ENCODE data around the gene LMOD2. TPM values are rescaled to one million over a fixed set of nuclear protein-coding genes. Genes with fewer than 3 reads are reported as not detected.

LMOD2 gene
- total RNA-seq, 1 donor from 2014 or later = 1,161 TPM

GRCh38 chr7:123663200-123663599 is 7.5 kb downstream of the LMOD2 start:
- DNase-seq (ENCODE audit: low spot score) = no peak

DNA sequence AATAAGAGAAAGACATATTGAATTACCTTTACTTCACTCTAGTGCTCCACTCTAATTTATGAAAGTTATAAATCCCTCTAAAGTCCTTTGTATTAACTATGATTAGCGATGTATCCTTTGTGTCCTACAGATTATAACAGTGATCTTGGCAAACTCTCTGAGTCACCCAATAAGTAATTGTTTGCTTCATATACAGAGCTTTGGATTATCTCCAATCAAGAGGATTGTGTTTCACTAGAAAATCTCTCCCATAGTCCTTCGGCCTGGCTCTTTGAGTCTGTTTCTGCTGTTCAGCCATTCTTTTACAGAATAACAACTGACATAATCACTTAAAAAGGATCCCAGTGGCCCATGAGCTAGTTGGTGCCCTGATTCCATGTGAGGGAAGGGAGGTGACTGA is 9.5 kb downstream of the LMOD2 start:
- intact Hi-C loops (cut with DNase I) = no loop called here

More at GRCh38 chr7:123663200-123663599, 7.5 kb downstream of the LMOD2 start:
- intact Hi-C loops (cut with DNase I) = no loop called here

GRCh38 chr7:123665896-123666295 is 10.2 kb downstream of the LMOD2 start:
- DNase-seq (ENCODE audit: low spot score) = no peak
- intact Hi-C loops (cut with DNase I) = no loop called here

More for the DNA sequence above, 9.5 kb downstream of the LMOD2 start:
- no peak for DNase-seq (ENCODE audit: low spot score)

- intact Hi-C loops (cut with DNase I) = no loop called here
- DNase-seq (ENCODE audit: low spot score) = no peak
These were observed 10.8 kb downstream of the LMOD2 start for GRCh38 chr7:123666492-123666891.

DNA sequence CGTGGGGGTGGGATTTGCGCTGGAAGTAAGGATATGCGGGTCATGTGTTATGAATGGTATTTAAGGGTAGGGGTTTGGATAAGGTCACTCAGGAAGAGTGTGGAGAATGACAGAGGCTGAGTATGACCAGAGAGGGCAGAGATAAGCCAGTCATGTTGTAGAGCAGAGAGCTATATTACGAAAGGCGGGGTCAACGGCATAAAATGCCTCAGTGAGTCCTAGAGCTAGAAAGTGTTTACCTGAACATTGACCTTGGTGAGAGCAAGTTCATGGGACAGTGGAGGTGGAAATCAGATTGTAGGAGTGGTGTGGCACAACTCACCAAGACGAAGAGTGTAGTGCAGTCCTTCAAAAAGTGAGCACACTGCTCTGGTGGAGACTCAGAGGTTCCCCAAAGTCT is 13.8 kb downstream of the LMOD2 start:
- intact Hi-C loops (cut with DNase I) = no loop called here

DNA sequence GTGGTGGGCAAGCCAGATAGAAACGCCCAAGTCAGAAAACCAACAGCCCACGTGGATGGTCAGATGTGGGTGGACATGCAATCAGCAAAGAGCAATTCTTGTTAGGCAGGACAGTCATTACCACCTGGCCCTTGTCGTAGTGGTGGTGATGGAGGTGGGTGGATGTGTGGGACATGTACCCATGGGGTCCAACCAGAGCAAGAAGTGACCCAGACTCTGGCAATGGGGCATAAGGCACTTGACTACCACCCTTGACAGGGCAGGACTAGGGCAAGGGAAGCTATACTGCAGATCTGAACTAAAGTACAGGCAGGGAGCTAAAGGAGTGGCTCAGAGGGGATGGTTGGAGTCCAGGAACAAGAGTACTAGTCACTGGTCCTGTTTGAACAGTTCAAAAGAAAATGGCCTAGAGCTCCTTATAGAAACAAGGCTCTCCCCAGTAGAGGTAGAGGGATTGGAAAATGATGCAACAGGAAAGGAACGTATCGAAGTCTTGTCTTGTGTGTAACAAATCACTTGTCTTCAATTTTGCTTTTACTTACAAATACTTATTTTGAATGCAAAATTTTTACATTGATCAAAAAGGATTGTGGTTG is 17.6 kb downstream of the LMOD2 start:
- intact Hi-C loops (cut with DNase I) = no loop called here

More for the DNA sequence above, 13.8 kb downstream of the LMOD2 start:
- DNase-seq (ENCODE audit: low spot score) = no peak

GRCh38 chr7:123673752-123674398 is 18.2 kb downstream of the LMOD2 start:
- intact Hi-C loops (cut with DNase I) = no loop called here
- no peak for DNase-seq (ENCODE audit: low spot score)

More for the DNA sequence above, 17.6 kb downstream of the LMOD2 start:
- DNase-seq (ENCODE audit: low spot score) = no peak

- DNase-seq (ENCODE audit: low spot score) = no peak
- intact Hi-C loops (cut with DNase I) = no loop called here
These were observed 18.9 kb downstream of the LMOD2 start for GRCh38 chr7:123674399-123675180.

DNA sequence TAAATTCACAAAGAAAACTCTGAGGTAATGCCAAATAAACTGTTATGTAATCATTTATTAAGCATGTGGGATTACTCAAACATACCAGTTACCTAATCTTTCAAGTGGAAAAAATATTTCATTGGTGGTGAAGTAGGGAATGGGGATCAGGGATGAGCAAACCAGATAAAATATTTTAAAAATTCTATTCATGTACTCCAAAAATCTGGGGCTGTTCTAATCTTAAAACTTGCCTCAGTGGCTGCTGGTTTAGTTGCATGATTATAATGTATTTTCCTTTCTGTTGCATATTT is 19.5 kb downstream of the LMOD2 start:
- intact Hi-C loops (cut with DNase I) = no loop called here
- DNase-seq (ENCODE audit: low spot score) = no peak

GRCh38 chr7:123677061-123677715 is 21.5 kb downstream of the LMOD2 start:
- intact Hi-C loops (cut with DNase I) = no loop called here
- DNase-seq (ENCODE audit: low spot score) = no peak

DNA sequence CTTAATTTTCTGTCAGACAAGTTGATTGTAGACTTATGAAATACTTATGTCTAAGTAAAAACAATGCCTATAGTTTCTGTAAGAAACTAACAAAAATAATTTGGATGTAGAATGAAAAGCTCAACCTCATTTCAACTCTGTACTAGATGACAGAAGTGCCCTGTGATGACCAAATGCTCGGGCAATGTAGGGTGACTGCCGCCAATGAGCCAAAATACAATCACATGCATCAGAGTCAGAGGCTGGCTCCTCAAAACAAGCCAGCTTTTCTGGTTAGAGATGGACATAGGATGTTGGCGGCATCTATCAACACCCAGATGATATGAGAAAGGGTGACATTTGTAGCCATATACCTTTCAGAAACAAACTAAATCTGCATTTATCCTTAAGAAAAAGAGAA is 23.9 kb downstream of the LMOD2 start:
- intact Hi-C loops (cut with DNase I) = loop anchor here (5.0 to 10.0 kb wide), 3 partner anchors 42 to 97 kb away; partner anchors contain the start of gene WASL
- no peak for DNase-seq (ENCODE audit: low spot score)

DNA sequence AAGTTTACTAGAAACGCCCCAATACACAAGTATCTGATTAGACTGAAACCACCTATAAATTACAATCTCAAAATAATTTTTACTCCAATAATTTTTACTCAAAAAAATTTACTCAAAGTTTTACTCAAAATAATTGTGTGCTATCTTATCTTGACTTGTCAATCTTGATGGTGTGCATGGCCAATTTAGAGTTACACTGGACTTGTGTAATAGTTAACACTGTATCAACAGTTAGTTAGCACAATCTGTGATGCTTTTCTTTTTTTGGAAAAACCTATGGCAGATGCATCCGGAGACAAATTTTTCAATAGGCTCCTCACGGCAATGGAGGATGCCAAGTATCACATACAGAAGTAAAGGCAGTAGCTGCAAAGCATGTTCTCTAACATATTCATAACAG is 24.9 kb downstream of the LMOD2 start:
- no peak for DNase-seq (ENCODE audit: low spot score)
- intact Hi-C loops (cut with DNase I) = loop anchor here (5.0 to 10.0 kb wide), 3 partner anchors 43 to 98 kb away; partner anchors contain the start of gene WASL

DNA sequence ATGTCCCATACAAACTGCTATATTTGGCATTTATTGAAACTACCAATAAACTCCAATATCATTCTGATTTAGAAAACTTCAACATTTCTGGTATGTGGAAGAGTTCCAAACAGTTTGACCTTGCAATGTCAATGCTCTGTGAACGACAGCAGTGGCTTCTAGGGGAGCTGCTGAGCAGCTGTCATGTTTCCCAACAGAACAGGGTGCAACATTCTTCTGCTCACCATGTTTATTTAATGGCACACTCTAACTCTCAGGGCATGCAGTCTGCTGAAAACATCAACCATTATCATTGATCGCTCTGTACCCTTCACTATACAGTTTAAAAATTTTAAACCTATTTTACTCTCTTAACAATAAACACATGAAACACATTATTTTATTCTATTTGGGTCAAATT is 25.9 kb downstream of the LMOD2 start:
- intact Hi-C loops (cut with DNase I) = loop anchor here (5.0 to 10.0 kb wide), 3 partner anchors 44 to 99 kb away; partner anchors contain the start of gene WASL
- DNase-seq (ENCODE audit: low spot score) = no peak

DNA sequence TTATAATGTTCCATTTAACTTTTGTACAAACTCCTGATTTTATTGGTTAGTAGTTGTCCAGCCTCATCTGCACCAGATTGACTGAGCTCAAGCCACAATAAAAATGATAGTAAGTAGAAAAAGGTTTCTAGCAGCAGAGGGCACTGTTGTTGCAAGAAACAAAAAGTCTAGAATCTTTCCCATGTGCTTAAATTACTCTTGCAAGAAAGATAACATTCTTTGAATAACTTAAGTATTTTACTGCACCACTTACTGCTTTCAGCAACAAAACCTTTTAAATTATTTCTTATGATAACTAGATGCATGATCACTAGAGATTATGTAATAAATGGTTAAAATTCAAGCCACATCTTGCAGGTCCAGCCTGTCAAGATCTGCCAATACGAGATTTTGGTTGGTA is 27.0 kb downstream of the LMOD2 start:
- intact Hi-C loops (cut with DNase I) = loop anchor here (5.0 to 10.0 kb wide), 3 partner anchors 45 to 100 kb away; partner anchors contain the start of gene WASL
- DNase-seq (ENCODE audit: low spot score) = no peak

DNA sequence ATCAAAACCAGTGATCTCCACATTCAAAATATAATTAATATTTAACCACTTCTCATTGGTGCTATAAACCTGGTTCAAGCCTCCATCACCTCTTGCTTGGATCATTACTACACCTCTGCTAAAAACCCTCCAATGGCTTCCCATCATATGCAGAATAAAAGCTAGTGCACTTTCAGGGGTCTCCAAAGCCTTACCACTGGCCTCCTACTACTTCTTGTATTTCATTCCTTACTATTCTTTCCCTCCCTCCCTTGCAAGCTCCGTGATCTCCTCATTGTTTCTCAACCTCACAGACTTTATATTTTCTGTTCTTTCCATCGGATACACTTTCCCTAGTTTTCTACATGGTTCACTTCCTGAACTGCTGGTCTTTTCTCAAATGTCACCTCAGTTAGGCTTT is 31.5 kb downstream of the LMOD2 start:
- intact Hi-C loops (cut with DNase I) = loop anchor here (5.0 to 10.0 kb wide), 2 partner anchors 58 to 180 kb away; partner anchors contain the start of gene WASL
- DNase-seq (ENCODE audit: low spot score) = no peak

GRCh38 chr7:123687727-123688126 is 32.1 kb downstream of the LMOD2 start:
- intact Hi-C loops (cut with DNase I) = loop anchor here (5.0 to 10.0 kb wide), 2 partner anchors 57 to 180 kb away; partner anchors contain the start of gene WASL
- DNase-seq (ENCODE audit: low spot score) = no peak

DNA sequence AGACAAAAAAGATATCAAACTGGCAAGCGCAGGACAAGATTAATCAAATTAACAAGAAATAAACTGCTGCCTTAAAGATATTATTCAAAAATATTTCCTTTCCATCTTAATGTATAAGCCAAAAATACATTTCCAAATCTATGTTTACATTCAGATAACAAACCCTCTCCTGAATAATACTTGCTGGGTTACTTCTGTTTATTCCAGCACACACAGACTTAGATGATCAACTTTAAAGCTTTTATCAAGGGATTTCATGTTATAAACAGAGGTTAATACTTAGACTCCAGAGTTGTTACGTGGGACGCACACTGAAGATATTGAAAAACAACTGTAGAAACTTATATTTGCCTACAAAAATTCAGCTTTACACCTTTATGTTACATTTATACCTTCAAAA is 33.6 kb downstream of the LMOD2 start:
- intact Hi-C loops (cut with DNase I) = loop anchor here (5.0 to 10.0 kb wide), 2 partner anchors 56 to 178 kb away; partner anchors contain the start of gene WASL
- DNase-seq (ENCODE audit: low spot score) = no peak

GRCh38 chr7:123690550-123690949 is 34.9 kb downstream of the LMOD2 start:
- intact Hi-C loops (cut with DNase I) = no loop called here
- no peak for DNase-seq (ENCODE audit: low spot score)

- no peak for DNase-seq (ENCODE audit: low spot score)
- intact Hi-C loops (cut with DNase I) = no loop called here
These were observed 36.8 kb downstream of the LMOD2 start for GRCh38 chr7:123692471-123692877.
